ENCODE data around the gene ZBED5. TPM values are rescaled to one million over a fixed set of nuclear protein-coding genes. Genes with fewer than 3 reads are reported as not detected.
A peak's percentile ranks its signal among the peaks of the same experiment; 100 is the strongest.

ZBED5 gene
- total RNA-seq, 1 experiment from 2014 or later: 21.5 TPM

- Histone ChIP-seq H3K9me2 (ENCODE audit: insufficient read depth) (no peaks in the 10 kb centered on the region), H3K36me3 (ENCODE audit: low read depth) (peaks cover 21% of the 10 kb centered on the region)
These were observed 20.8 kb upstream of the ZBED5 start for GRCh38 chr11:10878408-10879214.

DNA sequence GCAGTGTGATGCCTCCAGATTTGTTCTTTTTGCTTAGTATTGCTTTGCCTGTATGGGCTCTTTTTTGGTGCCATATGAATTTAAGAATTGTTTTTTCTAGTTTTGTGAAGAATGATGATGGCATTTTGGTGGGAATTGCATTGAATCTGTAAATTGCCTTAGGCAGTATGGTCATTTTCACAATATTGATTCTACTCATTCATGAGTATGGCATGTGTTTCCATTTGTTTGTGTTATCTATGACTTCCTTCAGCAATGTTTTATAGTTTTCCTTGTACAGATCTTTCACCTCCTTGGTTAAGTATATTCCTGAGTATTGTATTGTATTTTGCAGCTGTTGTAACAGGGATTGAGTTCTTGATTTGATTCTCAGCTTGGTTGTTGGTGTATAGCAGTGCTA is 18.3 kb upstream of the ZBED5 start:
- H3K27me3 ChIP-seq (ENCODE audit: insufficient read depth, low read depth): no peaks in the 10 kb centered on the region
- H3K4me3 ChIP-seq: no peak overlapping the region
- H3K9me2 ChIP-seq (ENCODE audit: insufficient read depth): no peaks in the 10 kb centered on the region
- H3K79me2 ChIP-seq (ENCODE audit: low read depth): no peaks in the 10 kb centered on the region
- peaks cover 16% of the 10 kb centered on the region; the same call in 1 of the 2 replicates for H3F3A ChIP-seq (ENCODE audit: insufficient read depth, low read depth)
- H2AFZ ChIP-seq: no peak overlapping the region
- H3K9me3 ChIP-seq (ENCODE audit: insufficient read depth, low read depth): peaks cover 24% of the 10 kb centered on the region
- DNase-seq: peak in 1 of 2 experiments; percentile 50
- ChIA-PET POLR2A (ENCODE audit: unreplicated experiment) (no interaction called here), CTCF (no interaction called here)
- no peak overlapping the region for H3K4me2 ChIP-seq
- H3K27ac ChIP-seq: peak overlapping the region; percentile 60
- no TSS peak for BruUV-seq (replicated peaks)
- peaks cover 22% of the 10 kb centered on the region; the same call in 1 of the 2 replicates for H3K4me1 ChIP-seq (replicated peaks; ENCODE audit: insufficient read depth)
- intact Hi-C loops (cut with micrococcal nuclease; ENCODE audit: unreplicated experiment): no loop called here
- no peak for TF ChIP-seq CTCF (conservative IDR thresholded peaks at IDR 0.05)
- TF ChIP-seq EZH2 (IDR thresholded peaks at IDR 0.05; ENCODE audit: low read depth): no peak
- H4K20me1 ChIP-seq (ENCODE audit: insufficient read depth): no peaks in the 10 kb centered on the region
- peaks cover 21% of the 10 kb centered on the region for H3K36me3 ChIP-seq (ENCODE audit: low read depth)

More at GRCh38 chr11:10878408-10879214, 20.8 kb upstream of the ZBED5 start:
- CTCF ChIA-PET: no interaction called here
- no peaks in the 10 kb centered on the region for H3K27me3 ChIP-seq (ENCODE audit: insufficient read depth, low read depth)
- H3K79me2 ChIP-seq (ENCODE audit: low read depth): no peaks in the 10 kb centered on the region
- H3K4me1 ChIP-seq (replicated peaks; ENCODE audit: insufficient read depth): peaks cover 22% of the 10 kb centered on the region; the same call in 1 of the 2 replicates
- H3K27ac ChIP-seq: no peak overlapping the region
- TF ChIP-seq CTCF (conservative IDR thresholded peaks at IDR 0.05) (no peak; the same call in 1 of the 2 replicates), EZH2 (IDR thresholded peaks at IDR 0.05; ENCODE audit: low read depth) (no peak)
- intact Hi-C loops (cut with micrococcal nuclease; ENCODE audit: unreplicated experiment): no loop called here
- no peaks in the 10 kb centered on the region for H4K20me1 ChIP-seq (ENCODE audit: insufficient read depth)
- H3K4me2 ChIP-seq: no peak overlapping the region
- no peak overlapping the region for H2AFZ ChIP-seq
- H3K9me3 ChIP-seq (ENCODE audit: insufficient read depth, low read depth): peaks cover 16% of the 10 kb centered on the region
- BruUV-seq (replicated peaks): no TSS peak
- H3F3A ChIP-seq (ENCODE audit: insufficient read depth, low read depth): peaks cover 16% of the 10 kb centered on the region; the same call in 1 of the 2 replicates
- POLR2A ChIA-PET (ENCODE audit: unreplicated experiment): no interaction called here
- no peak for DNase-seq
- no peak overlapping the region for H3K4me3 ChIP-seq

GRCh38 chr11:10875430-10876021 is 17.7 kb upstream of the ZBED5 start:
- H3K27me3 ChIP-seq (ENCODE audit: insufficient read depth, low read depth): no peaks in the 10 kb centered on the region
- ChIA-PET CTCF (no interaction called here), POLR2A (ENCODE audit: unreplicated experiment) (no interaction called here)
- DNase-seq: peak in 1 of 2 experiments; percentile 60
- no TSS peak for BruUV-seq (replicated peaks)
- peaks cover 16% of the 10 kb centered on the region; the same call in 1 of the 2 replicates for H3F3A ChIP-seq (ENCODE audit: insufficient read depth, low read depth)
- H4K20me1 ChIP-seq (ENCODE audit: insufficient read depth): no peaks in the 10 kb centered on the region
- peak overlapping the region; percentile 60 for H3K27ac ChIP-seq
- H3K4me2 ChIP-seq: no peak overlapping the region
- H3K4me1 ChIP-seq (replicated peaks; ENCODE audit: insufficient read depth): peaks cover 22% of the 10 kb centered on the region; the same call in 1 of the 2 replicates
- no peaks in the 10 kb centered on the region for H3K79me2 ChIP-seq (ENCODE audit: low read depth)
- H3K36me3 ChIP-seq (ENCODE audit: low read depth): peaks cover 21% of the 10 kb centered on the region
- H3K4me3 ChIP-seq: no peak overlapping the region
- H3K9me3 ChIP-seq (ENCODE audit: insufficient read depth, low read depth): peaks cover 24% of the 10 kb centered on the region; the same call in 1 of the 2 replicates
- H3K9me2 ChIP-seq (ENCODE audit: insufficient read depth): no peaks in the 10 kb centered on the region
- no peak for TF ChIP-seq CTCF (conservative IDR thresholded peaks at IDR 0.05)
- TF ChIP-seq EZH2 (IDR thresholded peaks at IDR 0.05; ENCODE audit: low read depth): no peak
- no peak overlapping the region for H2AFZ ChIP-seq
- intact Hi-C loops (cut with micrococcal nuclease; ENCODE audit: unreplicated experiment): no loop called here

Measured in PC-9 (cell line).